Lower leg skin (tissue), 3 donors: ENCODE results near the gene PLIN4.

Experiments used
- POLR2A ChIP-seq, 2 donors: fragments of 450-650 bp; IDR thresholded peaks; one replicate each; pipeline ENCODE4 v1.6.1; 2016 to 2017; ENCODE audit warnings: antibody characterized with exemption in 2 of 2, mild to moderate bottlenecking in 1 of 2, moderate library complexity in 1 of 2
- TF ChIP-seq, protein P1 (sequence below), 3 donors: fragments of 450-650 bp; IDR thresholded peaks; one replicate each; pipeline ENCODE4 v1.5.1; 2016; ENCODE audit warnings: antibody characterized with exemption in 3 of 3, mild to moderate bottlenecking in 3 of 3, moderate library complexity in 2 of 3

DNA sequence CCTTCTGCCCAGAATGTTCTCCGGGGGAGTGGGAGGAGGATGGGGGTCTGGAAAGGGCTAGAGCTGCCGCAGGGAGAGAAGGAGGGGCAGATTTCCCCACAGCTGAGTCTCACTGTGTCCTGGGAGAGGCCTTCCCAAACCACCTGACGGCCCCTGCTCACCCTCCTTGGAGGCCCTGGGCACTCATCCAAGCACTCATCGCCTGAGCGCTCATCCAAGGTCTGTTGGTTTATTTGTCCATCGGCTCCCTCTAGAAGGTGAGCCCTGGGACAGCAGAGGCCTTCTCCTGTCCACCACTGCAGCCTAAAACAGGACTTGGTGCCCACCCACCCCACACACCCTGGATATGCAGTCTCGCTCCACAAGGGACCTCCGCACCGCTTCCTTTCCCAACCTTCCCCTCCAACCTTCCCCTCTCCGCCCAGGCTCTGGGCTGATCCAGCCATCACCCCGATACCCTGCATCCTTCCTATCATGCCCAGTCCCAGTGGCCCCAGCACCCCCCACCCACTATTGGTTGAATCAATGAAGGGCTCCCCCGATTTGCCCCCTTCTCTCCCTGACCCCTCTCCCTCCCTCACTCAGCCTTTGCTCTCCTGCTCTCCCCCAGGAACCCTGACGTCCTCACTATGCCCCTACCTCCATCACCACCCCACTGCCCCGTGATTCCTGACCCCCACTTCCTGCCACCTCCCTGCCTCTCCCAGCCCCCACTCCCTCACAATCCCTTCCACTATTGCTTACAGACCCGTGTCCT lies 62.4 kb downstream of the PLIN4 start:
- TF ChIP-seq, protein P1, sequence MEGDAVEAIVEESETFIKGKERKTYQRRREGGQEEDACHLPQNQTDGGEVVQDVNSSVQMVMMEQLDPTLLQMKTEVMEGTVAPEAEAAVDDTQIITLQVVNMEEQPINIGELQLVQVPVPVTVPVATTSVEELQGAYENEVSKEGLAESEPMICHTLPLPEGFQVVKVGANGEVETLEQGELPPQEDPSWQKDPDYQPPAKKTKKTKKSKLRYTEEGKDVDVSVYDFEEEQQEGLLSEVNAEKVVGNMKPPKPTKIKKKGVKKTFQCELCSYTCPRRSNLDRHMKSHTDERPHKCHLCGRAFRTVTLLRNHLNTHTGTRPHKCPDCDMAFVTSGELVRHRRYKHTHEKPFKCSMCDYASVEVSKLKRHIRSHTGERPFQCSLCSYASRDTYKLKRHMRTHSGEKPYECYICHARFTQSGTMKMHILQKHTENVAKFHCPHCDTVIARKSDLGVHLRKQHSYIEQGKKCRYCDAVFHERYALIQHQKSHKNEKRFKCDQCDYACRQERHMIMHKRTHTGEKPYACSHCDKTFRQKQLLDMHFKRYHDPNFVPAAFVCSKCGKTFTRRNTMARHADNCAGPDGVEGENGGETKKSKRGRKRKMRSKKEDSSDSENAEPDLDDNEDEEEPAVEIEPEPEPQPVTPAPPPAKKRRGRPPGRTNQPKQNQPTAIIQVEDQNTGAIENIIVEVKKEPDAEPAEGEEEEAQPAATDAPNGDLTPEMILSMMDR (IDR thresholded peaks at IDR 0.05) = no peak
- no peak for TF ChIP-seq POLR2A (IDR thresholded peaks at IDR 0.05)
